ENCODE results near the gene ZCCHC24. TPM values are rescaled to one million over a fixed set of nuclear protein-coding genes. Genes with fewer than 3 reads are reported as not detected.

Gene ZCCHC24
- total RNA-seq, 2 donors from 2014 or later: 45.6 to 85.9 TPM

GRCh38 chr10:79387466-79387973 lies 57.9 kb downstream of the ZCCHC24 start:
- Histone ChIP-seq H3K4me1 (peaks cover 0 to 44% of the 10 kb centered on the region in 2 donors), H3K36me3 (peaks cover 23% of the 10 kb centered on the region), H3K4me3 (no peak overlapping the region), H3K27ac (peak overlapping the region in 1 of 2 donors; percentile 16), H3K9me3 (no peaks in the 10 kb centered on the region), H3K27me3 (no peaks in the 10 kb centered on the region)
- no peak for TF ChIP-seq CTCF (IDR thresholded peaks at IDR 0.05)
- no peak for DNase-seq (ENCODE audit: low spot score)

GRCh38 chr10:79386637-79387465 lies 58.6 kb downstream of the ZCCHC24 start:
- Histone ChIP-seq H3K4me3 (no peak overlapping the region), H3K27ac (no peak overlapping the region), H3K9me3 (no peaks in the 10 kb centered on the region), H3K36me3 (peaks cover 23% of the 10 kb centered on the region), H3K4me1 (peaks cover 0 to 44% of the 10 kb centered on the region in 2 donors), H3K27me3 (no peaks in the 10 kb centered on the region)
- DNase-seq (ENCODE audit: low spot score): peak; percentile 57
- TF ChIP-seq CTCF (IDR thresholded peaks at IDR 0.05): no peak

- H3K4me1 ChIP-seq: peaks cover 0 to 44% of the 10 kb centered on the region in 2 donors
- H3K4me3 ChIP-seq: no peak overlapping the region
- peaks cover 23% of the 10 kb centered on the region for H3K36me3 ChIP-seq
- TF ChIP-seq CTCF (IDR thresholded peaks at IDR 0.05): no peak
- H3K27me3 ChIP-seq: no peaks in the 10 kb centered on the region
- no peaks in the 10 kb centered on the region for H3K9me3 ChIP-seq
- DNase-seq (ENCODE audit: low spot score): peak; percentile 57
- H3K27ac ChIP-seq: no peak overlapping the region
Measured at GRCh38 chr10:79385804-79386531, 59.5 kb downstream of the ZCCHC24 start.

GRCh38 chr10:79385392-79385795 lies 60.0 kb downstream of the ZCCHC24 start:
- Histone ChIP-seq H3K4me3 (no peak overlapping the region), H3K9me3 (no peaks in the 10 kb centered on the region), H3K27me3 (no peaks in the 10 kb centered on the region), H3K36me3 (peaks cover 23% of the 10 kb centered on the region), H3K27ac (no peak overlapping the region), H3K4me1 (peaks cover 0 to 46% of the 10 kb centered on the region in 2 donors)
- TF ChIP-seq CTCF (IDR thresholded peaks at IDR 0.05): no peak
- peak; percentile 49 for DNase-seq (ENCODE audit: low spot score)

- TF ChIP-seq CTCF (IDR thresholded peaks at IDR 0.05): no peak
- H3K27ac ChIP-seq: no peak overlapping the region
- H3K36me3 ChIP-seq: peaks cover 23% of the 10 kb centered on the region
- no peak for DNase-seq (ENCODE audit: low spot score)
- no peaks in the 10 kb centered on the region for H3K27me3 ChIP-seq
- peaks cover 0 to 52% of the 10 kb centered on the region in 2 donors for H3K4me1 ChIP-seq
- H3K4me3 ChIP-seq: no peak overlapping the region
- no peaks in the 10 kb centered on the region for H3K9me3 ChIP-seq
Measured at GRCh38 chr10:79384773-79385391, 60.5 kb downstream of the ZCCHC24 start.

All from right atrium auricular region (tissue), 2 donors.